GM13977 (cell line): ENCODE data around the gene REV3L.
"Not testable (repeated sequence)": the region's sequence is repeated elsewhere in the genome, so short reads cannot be mapped to it uniquely, and the experiment has no call there.

ENCODE experiments used
- DNase-seq: peaks from one replicate; pipeline ENCODE4 v3.0.0; 2012; ENCODE audit warnings: low spot score
- CTCF ChIP-seq: IDR thresholded peaks from 2 replicates; pipeline ENCODE4 v1.5.1; 2012; ENCODE audit warnings: mild to moderate bottlenecking, control low read depth; ENCODE audit not compliant: insufficient read depth; ENCODE audit errors: extremely low read depth, missing control alignments
- in situ Hi-C: fragments of 300-500 bp; cut with MboI; formaldehyde crosslinking; loops from one replicate; pipeline ENCODE4 v1.12.0; 2022; ENCODE audit warnings: low sequenced_read_pairs, low pct_unique_long_range_greater_than_20kb, mixed read lengths, inconsistent platforms; ENCODE audit not compliant: unreplicated experiment

Gene REV3L

DNA sequence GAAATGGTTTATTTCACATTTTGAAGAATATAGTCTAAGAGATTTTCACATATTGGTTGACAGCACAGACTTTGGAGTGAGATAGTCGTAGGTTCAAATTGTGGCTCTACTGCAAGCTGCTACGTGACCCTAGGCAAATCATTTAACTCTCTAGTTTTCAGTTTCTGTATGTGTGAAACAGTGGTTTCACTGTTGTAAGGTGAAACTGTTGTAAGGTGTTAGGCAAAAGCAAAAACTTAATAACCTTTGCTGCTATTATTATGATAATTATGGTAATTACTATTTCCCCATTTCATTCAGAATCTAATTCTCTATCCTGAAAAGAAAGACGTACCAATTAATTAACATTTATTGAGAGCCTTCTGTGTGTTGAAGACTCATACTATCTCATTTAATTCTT, 144.2 kb downstream of the REV3L start:
- TF ChIP-seq CTCF: no peak
- in situ Hi-C loops: no loop called here
- peak; percentile 46 for DNase-seq

GRCh38 chr6:111337829-111338236, 145.2 kb downstream of the REV3L start:
- TF ChIP-seq CTCF: no peak
- no peak for DNase-seq
- in situ Hi-C loops: no loop called here

GRCh38 chr6:111329882-111330633, 153.0 kb downstream of the REV3L start:
- TF ChIP-seq CTCF: no peak
- in situ Hi-C loops: no loop called here
- peak; percentile 19 for DNase-seq

- in situ Hi-C loops: no loop called here
- no peak for TF ChIP-seq CTCF
- DNase-seq: no peak
These were observed 156.5 kb downstream of the REV3L start for GRCh38 chr6:111326563-111326962.

DNA sequence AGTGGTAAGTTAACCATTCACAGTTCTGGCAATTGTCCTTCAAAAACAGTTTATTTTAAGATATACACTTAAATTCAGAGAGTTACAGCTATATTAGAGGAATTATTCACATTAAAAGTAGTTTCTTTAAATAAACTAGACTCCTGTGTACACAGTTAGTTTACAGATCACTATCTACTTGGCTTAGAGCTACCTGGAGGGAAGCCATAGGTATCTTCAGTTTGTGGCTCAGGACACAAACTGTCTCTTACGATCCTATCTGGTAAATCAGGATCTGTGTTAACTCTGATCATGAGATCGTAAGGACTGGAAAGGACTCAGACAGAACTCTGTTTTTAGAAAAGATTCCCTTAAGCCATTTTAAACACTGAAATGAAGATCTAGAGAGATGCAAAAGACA, 160.9 kb downstream of the REV3L start:
- in situ Hi-C loops: no loop called here
- DNase-seq: no peak

DNA sequence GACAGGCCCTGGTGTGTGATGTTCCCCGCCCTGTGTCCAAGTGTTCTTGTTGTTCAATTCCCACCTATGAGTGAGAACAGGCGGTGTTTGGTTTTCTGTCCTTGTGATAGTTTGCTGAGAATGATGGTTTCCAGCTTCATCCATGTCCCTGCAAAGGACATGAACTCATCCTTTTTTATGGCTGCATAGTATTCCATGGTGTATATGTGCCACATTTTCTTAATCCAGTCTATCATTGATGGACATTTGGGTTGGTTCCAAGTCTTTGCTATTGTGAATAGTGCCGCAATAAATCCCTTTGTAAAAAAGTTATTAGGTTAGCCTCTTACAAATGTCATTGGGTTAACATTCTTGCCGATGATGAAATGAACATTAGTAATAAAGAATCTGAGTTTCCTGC, 175.1 kb downstream of the REV3L start:
- in situ Hi-C loops, DNase-seq: not testable (repeated sequence)

More for the DNA sequence above, 160.9 kb downstream of the REV3L start:
- no peak for TF ChIP-seq CTCF

GRCh38 chr6:111307275-111307858, 175.7 kb downstream of the REV3L start:
- in situ Hi-C loops: no loop called here
- DNase-seq: no peak
- no peak for TF ChIP-seq CTCF
